Measurements from ENCODE around the gene ASB16. TPM values are rescaled to one million over a fixed set of nuclear protein-coding genes. Genes with fewer than 3 reads are reported as not detected.

ASB16 gene
- total RNA-seq, 2 experiments from 2014 or later = 0.30 to 0.44 TPM

- Histone ChIP-seq H3K36me3 (ENCODE audit: insufficient read depth, low read length) (no peaks in the 10 kb centered on the region), H3K4me1 (ENCODE audit: insufficient read depth, low read length, poor library complexity, severe bottlenecking) (peaks cover 3% of the 10 kb centered on the region), H3K4me2 (ENCODE audit: low read length) (no peak overlapping the region), H3K9me3 (ENCODE audit: low read length) (no peaks in the 10 kb centered on the region), H4K20me1 (ENCODE audit: insufficient read depth, low read length) (no peaks in the 10 kb centered on the region), H2AFZ (ENCODE audit: low read length) (no peak overlapping the region), H3K79me2 (ENCODE audit: insufficient read depth, low read depth, low read length) (no peaks in the 10 kb centered on the region), H3K9me2 (ENCODE audit: insufficient read depth, low read length) (no peaks in the 10 kb centered on the region), H3K27ac (ENCODE audit: low read depth, low read length, poor library complexity, severe bottlenecking) (no peak overlapping the region), H3K4me3 (ENCODE audit: low read depth, low read length, poor library complexity, severe bottlenecking) (no peak overlapping the region)
- TF ChIP-seq EZH2phosphoT487 (IDR thresholded peaks at IDR 0.05; ENCODE audit: borderline replicate concordance, low read depth, low read length) (no peak), CTCF (conservative IDR thresholded peaks at IDR 0.05; ENCODE audit: low read length) (no peak)
- DNase-seq (ENCODE audit: low spot score) = no peak
- intact Hi-C loops (cut with micrococcal nuclease; ENCODE audit: unreplicated experiment) = no loop called here
- ChIA-PET CTCF (ENCODE audit: unreplicated experiment) (no interaction called here), POLR2A (no interaction called here)
- no TSS peak for BruUV-seq (replicated peaks)
These were observed 38.2 kb upstream of the ASB16 start for GRCh38 chr17:44132275-44132821.

GRCh38 chr17:44133918-44134476 is 36.5 kb upstream of the ASB16 start:
- no peak for TF ChIP-seq CTCF (conservative IDR thresholded peaks at IDR 0.05; ENCODE audit: low read length)
- no TSS peak for BruUV-seq (replicated peaks)
- H4K20me1 ChIP-seq (ENCODE audit: insufficient read depth, low read length) = no peaks in the 10 kb centered on the region
- no peak overlapping the region for H2AFZ ChIP-seq (ENCODE audit: low read length)
- H3K4me3 ChIP-seq (ENCODE audit: low read depth, low read length, poor library complexity, severe bottlenecking) = no peak overlapping the region
- CTCF ChIA-PET (ENCODE audit: unreplicated experiment) = no interaction called here
- H3K36me3 ChIP-seq (ENCODE audit: insufficient read depth, low read length) = no peaks in the 10 kb centered on the region
- H3K4me1 ChIP-seq (ENCODE audit: insufficient read depth, low read length, poor library complexity, severe bottlenecking) = peaks cover 16% of the 10 kb centered on the region
- no peak for DNase-seq (ENCODE audit: low spot score)
- POLR2A ChIA-PET = no interaction called here
- no peaks in the 10 kb centered on the region for H3K9me3 ChIP-seq (ENCODE audit: low read length)
- H3K27ac ChIP-seq (ENCODE audit: low read depth, low read length, poor library complexity, severe bottlenecking) = no peak overlapping the region
- no peaks in the 10 kb centered on the region for H3K9me2 ChIP-seq (ENCODE audit: insufficient read depth, low read length)
- intact Hi-C loops (cut with micrococcal nuclease; ENCODE audit: unreplicated experiment) = no loop called here
- H3K79me2 ChIP-seq (ENCODE audit: insufficient read depth, low read depth, low read length) = no peaks in the 10 kb centered on the region
- H3K4me2 ChIP-seq (ENCODE audit: low read length) = no peak overlapping the region

GRCh38 chr17:44134752-44135568 is 35.5 kb upstream of the ASB16 start:
- H3K4me1 ChIP-seq (ENCODE audit: insufficient read depth, low read length, poor library complexity, severe bottlenecking) = peaks cover 16% of the 10 kb centered on the region
- CTCF ChIA-PET (ENCODE audit: unreplicated experiment) = no interaction called here
- DNase-seq (ENCODE audit: low spot score) = no peak
- H3K79me2 ChIP-seq (ENCODE audit: insufficient read depth, low read depth, low read length) = no peaks in the 10 kb centered on the region
- H3K4me3 ChIP-seq (ENCODE audit: low read depth, low read length, poor library complexity, severe bottlenecking) = no peak overlapping the region
- H3K9me3 ChIP-seq (ENCODE audit: low read length) = no peaks in the 10 kb centered on the region
- POLR2A ChIA-PET = no interaction called here
- H4K20me1 ChIP-seq (ENCODE audit: insufficient read depth, low read length) = no peaks in the 10 kb centered on the region
- TF ChIP-seq CTCF (conservative IDR thresholded peaks at IDR 0.05; ENCODE audit: low read length) = no peak
- TF ChIP-seq EZH2phosphoT487 (IDR thresholded peaks at IDR 0.05; ENCODE audit: borderline replicate concordance, low read depth, low read length) = no peak
- no peak overlapping the region for H2AFZ ChIP-seq (ENCODE audit: low read length)
- intact Hi-C loops (cut with micrococcal nuclease; ENCODE audit: unreplicated experiment) = no loop called here
- no peak overlapping the region for H3K4me2 ChIP-seq (ENCODE audit: low read length)
- no peak overlapping the region for H3K27ac ChIP-seq (ENCODE audit: low read depth, low read length, poor library complexity, severe bottlenecking)
- H3K36me3 ChIP-seq (ENCODE audit: insufficient read depth, low read length) = no peaks in the 10 kb centered on the region
- no TSS peak for BruUV-seq (replicated peaks)
- H3K9me2 ChIP-seq (ENCODE audit: insufficient read depth, low read length) = no peaks in the 10 kb centered on the region
